Measurements from ENCODE around the gene NDUFS8. TPM values are rescaled to one million over a fixed set of nuclear protein-coding genes. Genes with fewer than 3 reads are reported as not detected.

Gene NDUFS8
- total RNA-seq, 2 experiments from 2014 or later: 112 to 128 TPM

DNA sequence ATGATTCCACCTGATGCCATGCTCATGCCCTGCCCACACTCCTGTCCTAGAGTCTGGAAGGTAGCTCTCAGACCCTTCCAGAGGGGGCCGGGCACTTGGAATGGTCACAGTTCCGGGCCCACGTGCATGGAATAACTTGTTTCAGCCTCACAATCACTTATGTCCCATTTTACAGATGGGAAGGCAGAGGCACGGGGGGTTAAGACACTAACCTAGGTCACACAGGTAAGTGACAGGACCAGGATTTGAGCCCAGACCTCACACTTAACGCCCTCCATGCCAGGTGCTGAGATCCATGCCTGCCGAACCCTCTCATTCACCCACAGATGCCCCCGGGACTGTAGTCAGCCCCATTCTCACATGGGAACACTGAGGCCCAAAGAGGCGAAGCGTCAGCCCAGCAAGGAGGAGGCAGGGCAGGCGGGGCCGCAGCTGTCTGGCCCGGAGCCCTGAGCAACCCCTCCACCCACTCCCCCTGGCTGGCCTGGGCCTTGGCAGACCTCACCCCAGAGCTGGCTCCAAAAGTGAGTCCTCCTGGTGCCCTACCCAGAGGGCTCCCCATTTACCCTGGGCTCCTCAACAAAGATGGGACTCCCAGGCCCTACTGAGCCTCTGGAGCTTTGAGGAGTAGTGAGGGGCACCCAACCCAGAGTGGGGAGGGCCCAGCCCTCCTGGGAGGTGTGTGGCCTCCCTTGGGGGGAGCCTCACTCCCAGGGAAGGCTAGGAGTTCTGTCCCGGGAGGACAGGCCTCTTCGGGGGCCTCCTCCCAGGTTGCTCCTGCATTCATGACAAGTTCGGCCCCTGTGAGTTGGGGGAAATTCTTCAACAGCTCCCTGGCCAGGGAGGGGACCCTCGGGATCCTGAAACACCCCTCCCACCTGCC lies 22.7 kb upstream of the NDUFS8 start:
- Mint-ChIP-seq H3K9me3 (no peaks in the 10 kb centered on the region), H3K36me3 (ENCODE audit: low read depth) (peaks cover 2% of the 10 kb centered on the region), H3K27me3 (no peaks in the 10 kb centered on the region), H3K4me3 (no peak overlapping the region), H3K27ac (no peak overlapping the region), H3K4me1 (peaks cover 19% of the 10 kb centered on the region)
- DNase-seq: no peak
- ChIA-PET POLR2A (no interaction called here), CTCF (no interaction called here)

DNA sequence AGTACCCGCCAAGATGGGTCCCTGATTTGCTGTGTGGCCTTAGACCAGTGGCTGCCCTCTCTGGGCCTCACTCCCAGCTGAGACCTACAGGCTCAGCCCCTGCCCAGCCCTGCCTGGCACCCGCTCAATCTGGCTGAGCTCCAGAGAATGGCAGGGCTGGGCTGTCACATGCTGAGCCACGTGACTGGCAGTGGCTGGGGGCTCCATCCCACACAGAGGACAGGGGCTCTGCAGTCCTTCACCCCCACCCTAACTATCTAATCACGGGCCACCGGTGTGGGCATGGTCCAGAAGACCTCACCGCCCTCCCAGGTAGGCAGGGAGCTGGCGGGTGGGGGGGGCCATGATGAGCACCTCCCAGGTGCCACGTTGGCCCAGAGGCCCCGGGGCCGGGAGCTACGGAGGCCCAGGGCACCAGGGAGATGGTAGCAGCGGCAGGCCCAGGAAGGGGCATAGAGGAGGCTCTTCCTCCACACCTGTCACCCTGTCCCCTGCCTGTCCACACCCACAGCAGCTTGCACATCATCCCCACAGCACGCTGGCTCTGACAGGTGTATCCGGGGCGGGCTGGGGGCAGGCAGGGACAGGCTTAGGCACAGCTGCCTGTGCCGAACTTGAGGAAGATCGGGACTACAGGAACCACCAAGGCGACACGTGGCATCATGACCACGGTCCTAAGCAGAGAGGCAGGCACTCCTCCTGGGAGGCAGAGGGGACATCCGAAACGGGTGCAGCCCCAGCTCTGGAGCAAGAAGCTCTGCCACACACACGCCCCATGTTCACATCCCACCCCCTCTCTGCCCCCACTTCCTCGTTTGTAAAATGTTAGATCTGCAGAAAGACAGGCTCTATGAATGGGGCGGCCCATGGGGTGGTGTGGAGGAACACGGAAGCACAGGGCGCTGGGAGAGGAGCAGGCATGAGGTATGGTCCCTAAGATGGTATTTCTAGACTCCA lies 21.8 kb upstream of the NDUFS8 start:
- H3K4me1 Mint-ChIP-seq: peaks cover 16% of the 10 kb centered on the region
- H3K4me3 Mint-ChIP-seq: no peak overlapping the region
- H3K27me3 Mint-ChIP-seq: no peaks in the 10 kb centered on the region
- ChIA-PET POLR2A (no interaction called here), CTCF (interaction anchor here (0.9 kb wide), 1 partner anchor 198 kb away, joined by 3 read pairs; no protein-coding TSS in a partner anchor)
- H3K9me3 Mint-ChIP-seq: no peaks in the 10 kb centered on the region
- no peak overlapping the region for H3K27ac Mint-ChIP-seq
- no peak for DNase-seq
- H3K36me3 Mint-ChIP-seq (ENCODE audit: low read depth): no peaks in the 10 kb centered on the region

DNA sequence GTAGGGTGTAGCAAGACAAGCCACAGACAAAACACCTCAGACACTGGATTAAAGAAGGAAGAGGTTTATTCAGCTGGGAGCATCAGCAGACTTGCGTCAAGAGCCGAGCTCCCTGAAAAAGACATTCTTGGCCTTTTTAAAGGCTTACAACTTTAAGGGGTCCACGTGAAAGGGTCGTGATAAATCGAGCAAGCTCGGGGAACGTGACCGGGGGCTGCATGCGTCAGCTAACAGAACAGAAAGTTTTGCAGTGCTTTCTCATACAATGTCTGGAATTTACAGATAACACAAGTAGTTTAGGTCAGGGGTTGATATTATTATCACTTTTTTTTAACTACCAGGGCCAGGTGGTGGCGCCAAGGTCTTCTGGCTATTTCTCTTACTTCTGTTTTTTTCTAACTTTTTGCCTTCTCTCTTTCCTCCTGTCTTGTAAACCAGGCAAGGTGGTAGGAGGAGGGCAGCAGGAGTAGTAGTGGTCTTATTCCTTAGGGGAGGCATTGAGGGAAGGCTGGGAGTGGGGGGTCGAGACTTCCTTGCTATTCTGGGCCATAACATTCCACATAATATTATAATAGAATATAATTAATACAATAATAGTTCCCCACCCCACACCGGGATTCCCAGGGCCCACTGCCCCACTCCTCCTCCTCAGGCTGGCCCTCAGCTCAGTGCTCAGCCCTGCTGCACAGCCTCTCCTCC lies 20.9 kb upstream of the NDUFS8 start:
- H3K36me3 Mint-ChIP-seq (ENCODE audit: low read depth): no peaks in the 10 kb centered on the region
- H3K9me3 Mint-ChIP-seq: no peaks in the 10 kb centered on the region
- ChIA-PET POLR2A (no interaction called here), CTCF (interaction anchor here (0.9 kb wide), 1 partner anchor 197 kb away, joined by 3 read pairs; no protein-coding TSS in a partner anchor)
- H3K27me3 Mint-ChIP-seq: no peaks in the 10 kb centered on the region
- peaks cover 10% of the 10 kb centered on the region for H3K4me1 Mint-ChIP-seq
- no peak overlapping the region for H3K4me3 Mint-ChIP-seq
- H3K27ac Mint-ChIP-seq: peak overlapping the region; percentile 61
- peak; percentile 32 for DNase-seq

DNA sequence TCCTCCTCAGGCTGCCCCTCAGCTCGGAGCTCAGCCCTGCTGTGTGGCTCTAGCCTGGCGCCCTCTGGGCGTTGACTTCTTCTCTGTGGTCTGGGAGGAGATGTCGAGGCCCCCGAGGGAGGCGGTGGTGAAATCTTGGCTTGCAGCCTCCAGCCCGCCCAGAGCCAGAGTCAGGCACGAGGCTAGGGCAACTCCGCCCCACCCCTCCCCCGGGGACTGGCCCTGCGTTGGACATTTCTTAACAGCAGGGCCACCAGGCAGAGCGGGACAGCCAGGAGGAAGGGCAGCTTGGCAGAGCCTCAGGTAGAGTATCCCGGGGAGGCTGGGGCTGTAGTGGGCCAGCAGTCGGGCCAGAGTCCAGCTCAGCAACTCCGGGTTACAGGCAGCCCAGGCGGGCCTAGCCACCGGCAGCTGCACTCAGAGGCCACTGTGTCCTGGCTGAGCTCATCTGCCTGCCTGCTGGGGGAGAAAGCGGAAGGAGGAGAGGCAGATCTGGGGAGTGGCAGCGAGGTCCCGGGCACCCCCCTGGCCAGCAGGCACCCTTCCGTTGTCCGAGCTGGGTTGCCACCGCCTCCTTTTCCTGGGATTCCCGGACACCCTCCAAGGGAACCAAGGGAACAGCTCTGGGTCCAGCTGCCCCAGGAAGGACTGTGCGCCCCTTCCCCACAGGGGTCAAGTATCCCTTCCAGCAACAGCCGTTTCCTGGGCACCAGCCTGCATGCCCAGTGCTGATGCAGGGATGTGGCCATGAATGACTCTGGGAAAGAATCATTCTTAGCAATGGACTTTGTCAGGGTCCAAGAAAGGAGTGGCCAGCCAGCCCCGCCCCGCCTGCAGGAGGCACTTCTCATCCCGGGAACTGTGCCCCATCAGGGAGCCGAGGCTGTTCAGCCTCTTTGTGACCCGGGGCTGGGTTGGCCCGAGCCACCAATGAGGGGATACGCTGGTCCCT lies 20.1 kb upstream of the NDUFS8 start, which contains the start of gene ALDH3B1:
TSS of gene ALDH3B1 (plus strand) at position 238 of the 952 bp plus-strand sequence. CDS start 4,971 bp downstream, outside the sequence.
- DNase-seq: no peak
- Mint-ChIP-seq H3K36me3 (ENCODE audit: low read depth) (no peaks in the 10 kb centered on the region), H3K4me1 (peaks cover 5% of the 10 kb centered on the region), H3K9me3 (no peaks in the 10 kb centered on the region), H3K27me3 (no peaks in the 10 kb centered on the region), H3K4me3 (no peak within 1 kb of the TSS), H3K27ac (peak within 1 kb of the TSS; percentile 61)
- POLR2A ChIA-PET: no interaction called here
- CTCF ChIA-PET: no interaction called here

DNA sequence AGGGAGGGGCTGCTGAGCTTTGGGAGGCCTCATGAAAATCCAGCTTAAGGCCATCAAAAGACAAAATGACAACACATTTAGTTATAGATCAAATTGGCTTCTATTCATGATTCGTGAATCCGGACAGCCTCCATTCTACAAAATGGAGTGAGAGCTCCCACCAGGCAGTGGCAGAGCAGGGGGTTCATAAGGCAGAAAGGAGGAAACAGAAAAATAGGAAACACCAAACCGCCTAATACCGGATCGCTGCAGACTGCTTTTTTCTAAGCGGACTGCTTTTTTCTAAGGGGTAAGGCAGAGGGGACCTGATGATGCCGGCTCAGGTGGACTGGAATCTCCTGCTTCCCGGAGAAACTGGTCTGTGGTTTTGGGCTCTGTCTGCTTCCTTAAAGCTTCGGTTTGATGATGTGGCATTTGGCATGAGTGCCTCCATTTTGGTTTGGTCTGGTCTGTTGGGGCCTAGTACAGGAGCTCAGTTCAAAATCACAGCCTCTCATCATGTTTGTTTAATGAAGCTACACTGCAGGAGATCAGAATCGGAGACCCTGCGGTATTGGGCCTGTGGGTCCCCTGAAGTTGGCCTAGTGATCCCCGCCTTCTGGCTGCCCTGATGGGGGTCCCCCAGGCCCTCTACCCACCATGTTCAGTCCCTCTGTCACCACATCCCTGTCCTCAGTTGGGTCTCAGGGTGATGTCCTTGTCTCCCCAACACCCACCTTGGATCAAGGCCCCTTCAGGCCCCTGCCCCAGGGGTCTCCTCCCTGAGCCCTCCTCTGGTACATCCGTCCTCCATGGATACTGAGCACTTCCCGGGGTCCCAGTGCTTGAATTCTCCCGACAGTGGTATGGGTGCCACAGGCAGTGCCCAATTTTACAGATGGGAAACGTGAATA lies 19.2 kb upstream of the NDUFS8 start:
- POLR2A ChIA-PET: no interaction called here

DNA sequence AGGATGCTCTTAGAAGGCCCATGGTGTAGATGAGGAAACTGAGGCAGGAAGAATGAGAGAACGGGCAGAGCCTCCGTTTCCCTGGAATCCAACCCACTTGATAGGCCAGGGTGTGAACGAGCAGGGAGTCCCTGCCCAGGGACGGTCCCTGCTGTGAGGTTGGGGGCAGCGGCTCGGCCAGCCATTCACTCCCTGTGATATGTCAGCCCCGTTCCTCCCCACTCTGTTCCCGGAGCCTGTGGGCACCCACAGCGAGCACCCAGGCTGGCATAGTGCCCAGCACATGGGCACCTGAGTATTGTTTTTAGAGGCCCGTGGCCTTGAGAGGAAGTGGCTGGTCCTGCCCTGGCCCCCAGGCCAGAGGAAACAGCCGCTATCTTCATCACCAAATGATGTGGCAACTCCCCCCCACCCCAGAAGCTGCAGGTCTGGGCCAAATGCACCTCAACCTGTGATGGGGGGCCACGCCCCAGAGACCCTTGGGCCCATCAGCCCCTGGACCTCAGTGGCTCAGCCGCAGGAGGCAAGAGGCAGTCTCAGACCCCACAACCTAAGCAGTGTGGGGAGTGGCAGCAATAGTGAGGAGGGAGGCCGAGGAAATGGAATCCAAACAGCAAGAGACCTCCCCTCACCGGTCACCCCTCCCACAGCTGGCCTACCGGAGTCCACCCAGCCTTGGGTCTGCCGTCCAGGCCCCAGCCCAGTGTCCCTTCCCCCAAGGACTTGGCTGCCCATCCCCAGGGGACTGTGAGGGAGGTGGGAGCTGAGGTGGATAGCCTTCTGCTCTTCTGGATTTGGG lies 18.2 kb upstream of the NDUFS8 start:
- CTCF ChIA-PET: no interaction called here

More for the DNA sequence above, 19.2 kb upstream of the NDUFS8 start:
- Mint-ChIP-seq H3K27ac (no peak overlapping the region), H3K4me1 (peaks cover 3% of the 10 kb centered on the region), H3K27me3 (no peaks in the 10 kb centered on the region), H3K4me3 (no peak overlapping the region), H3K9me3 (no peaks in the 10 kb centered on the region), H3K36me3 (ENCODE audit: low read depth) (no peaks in the 10 kb centered on the region)
- DNase-seq: no peak
- CTCF ChIA-PET: no interaction called here

DNA sequence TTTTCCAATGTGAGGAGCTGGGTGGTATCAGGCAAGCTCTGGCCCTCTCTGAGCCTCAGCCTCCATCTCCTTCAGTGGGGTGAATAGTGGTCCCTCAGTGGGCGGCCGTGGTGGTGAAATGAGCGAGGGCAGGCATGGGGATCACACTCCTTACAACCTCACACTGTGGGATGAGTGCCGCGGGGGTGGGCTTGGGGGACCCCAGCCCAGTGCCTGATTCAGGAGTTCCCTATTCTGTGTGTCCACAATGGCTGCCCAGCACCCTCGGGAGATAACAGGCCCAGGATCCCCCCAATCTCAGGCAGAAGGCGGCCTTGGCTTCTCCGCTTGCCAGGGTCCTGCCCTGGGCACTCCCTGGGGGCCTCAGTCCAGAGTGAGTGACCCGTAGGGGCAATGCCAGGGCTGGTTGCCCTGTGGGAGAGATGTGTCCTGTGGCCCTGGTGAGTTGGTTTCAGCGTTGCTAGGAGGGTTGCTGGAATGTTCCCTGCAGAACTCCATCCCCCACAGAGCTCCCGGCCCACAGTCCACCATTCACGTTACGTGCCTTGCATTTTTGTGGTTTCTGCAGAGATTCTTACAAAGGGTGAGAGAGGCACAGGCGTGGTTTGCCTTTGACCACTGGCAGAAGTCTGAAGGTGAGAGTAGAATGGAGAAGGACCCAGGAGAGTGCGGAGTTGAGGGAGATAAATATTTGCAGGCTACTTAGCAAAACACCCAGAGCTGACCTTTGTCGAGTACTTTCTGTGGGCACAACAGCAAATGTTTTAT lies 17.5 kb upstream of the NDUFS8 start:
- H3K27ac Mint-ChIP-seq: no peak overlapping the region
- peaks cover 3% of the 10 kb centered on the region for H3K4me1 Mint-ChIP-seq
- POLR2A ChIA-PET: no interaction called here
- no peaks in the 10 kb centered on the region for H3K27me3 Mint-ChIP-seq
- H3K9me3 Mint-ChIP-seq: no peaks in the 10 kb centered on the region
- H3K4me3 Mint-ChIP-seq: no peak overlapping the region
- CTCF ChIA-PET: no interaction called here
- H3K36me3 Mint-ChIP-seq (ENCODE audit: low read depth): no peaks in the 10 kb centered on the region
- no peak for DNase-seq

More for the DNA sequence above, 18.2 kb upstream of the NDUFS8 start:
- H3K36me3 Mint-ChIP-seq (ENCODE audit: low read depth): no peaks in the 10 kb centered on the region
- H3K27me3 Mint-ChIP-seq: no peaks in the 10 kb centered on the region
- no peaks in the 10 kb centered on the region for H3K9me3 Mint-ChIP-seq
- no peak overlapping the region for H3K27ac Mint-ChIP-seq
- POLR2A ChIA-PET: no interaction called here
- peaks cover 3% of the 10 kb centered on the region for H3K4me1 Mint-ChIP-seq
- DNase-seq: no peak
- no peak overlapping the region for H3K4me3 Mint-ChIP-seq

DNA sequence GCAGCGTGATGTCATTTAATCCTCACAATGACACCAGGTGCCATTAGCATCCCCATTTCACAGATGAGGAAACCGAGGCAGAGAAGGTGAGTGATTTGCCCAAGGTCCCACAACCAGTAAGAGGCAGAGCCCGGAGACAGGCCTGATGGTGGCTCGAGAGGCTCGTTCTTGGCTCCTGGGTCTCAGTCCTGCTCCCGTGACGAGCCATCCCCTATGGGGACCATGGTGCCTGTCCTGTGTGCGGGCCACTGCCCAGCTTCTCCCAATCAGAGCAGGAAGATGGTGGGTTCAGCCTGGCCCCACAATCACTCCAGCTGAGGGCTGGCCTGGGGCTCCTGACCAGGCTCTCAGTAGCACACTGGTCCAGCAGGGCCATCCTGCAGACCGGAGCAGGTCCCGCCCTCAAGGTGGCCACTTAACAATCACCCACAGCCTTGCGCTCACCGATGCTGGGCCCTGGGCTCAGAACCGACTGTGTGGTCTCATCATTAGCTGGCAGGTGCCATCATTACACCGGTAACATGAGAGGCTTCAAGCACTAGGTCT lies 16.8 kb upstream of the NDUFS8 start:
- H3K27me3 Mint-ChIP-seq: no peaks in the 10 kb centered on the region
- no peak overlapping the region for H3K27ac Mint-ChIP-seq
- no peaks in the 10 kb centered on the region for H3K9me3 Mint-ChIP-seq
- POLR2A ChIA-PET: no interaction called here
- CTCF ChIA-PET: no interaction called here
- no peak overlapping the region for H3K4me3 Mint-ChIP-seq
- H3K36me3 Mint-ChIP-seq (ENCODE audit: low read depth): no peaks in the 10 kb centered on the region
- no peak for DNase-seq
- H3K4me1 Mint-ChIP-seq: peaks cover 3% of the 10 kb centered on the region

DNA sequence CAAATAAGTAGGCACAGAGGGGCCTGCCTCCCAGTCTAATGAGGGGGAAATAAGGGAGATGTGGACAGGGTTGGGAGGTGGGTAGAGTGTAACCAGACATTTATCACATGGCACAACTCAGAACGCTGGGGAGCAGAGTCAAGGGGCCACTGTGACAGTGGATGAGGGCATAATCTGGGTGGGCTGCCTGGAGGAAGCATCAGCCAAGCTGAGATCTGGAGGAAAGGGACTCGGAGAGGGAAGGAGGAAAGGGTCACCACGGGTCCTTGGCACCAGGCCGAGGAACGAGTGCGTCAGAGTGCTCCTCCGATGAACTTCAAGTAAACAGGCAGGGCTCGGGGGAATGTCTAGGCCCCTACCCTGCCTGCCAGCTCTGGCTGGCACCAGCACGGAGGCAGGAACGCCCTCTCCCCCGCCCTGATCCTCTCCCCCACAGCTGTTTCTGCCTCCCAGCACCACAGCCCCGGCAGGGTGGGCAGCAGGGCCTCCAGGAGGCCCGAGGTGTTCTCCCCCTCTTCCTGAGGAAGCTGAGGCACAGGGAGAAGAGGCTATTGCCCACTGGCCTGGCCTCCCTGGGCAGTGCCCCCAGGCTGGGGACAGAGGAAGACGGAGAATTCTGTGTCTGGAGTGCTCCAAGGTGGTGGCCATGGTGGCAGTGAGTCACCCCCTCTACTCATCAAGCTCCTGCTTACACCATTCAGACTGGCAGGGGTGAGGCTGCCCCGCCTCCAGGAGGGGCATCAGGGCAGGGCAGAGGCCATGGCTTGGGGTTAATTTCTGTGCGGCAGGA lies 16.1 kb upstream of the NDUFS8 start:
- ChIA-PET CTCF (interaction anchor here (0.5 kb wide), 1 partner anchor 448 kb away, joined by 5 read pairs; no protein-coding TSS in a partner anchor), POLR2A (no interaction called here)
- H3K36me3 Mint-ChIP-seq (ENCODE audit: low read depth): no peaks in the 10 kb centered on the region
- no peaks in the 10 kb centered on the region for H3K4me1 Mint-ChIP-seq
- no peaks in the 10 kb centered on the region for H3K9me3 Mint-ChIP-seq
- DNase-seq: no peak
- no peaks in the 10 kb centered on the region for H3K27me3 Mint-ChIP-seq
- H3K4me3 Mint-ChIP-seq: no peak overlapping the region
- H3K27ac Mint-ChIP-seq: no peak overlapping the region

Data from activated CD4-positive, alpha-beta memory T cell treated with anti-CD3 and anti-CD28 coated beads, Interleukin-2, amount 10 ng/mL, durations not matched to agents 7 days and 5 days (primary cell).